Sigmoid colon (tissue), 7 donors: ENCODE results near the gene CBR3. TPM values are rescaled to one million over a fixed set of nuclear protein-coding genes. Genes with fewer than 3 reads are reported as not detected.
A peak's percentile ranks its signal among the peaks of the same experiment; 100 is the strongest.

Experiments
- DNase-seq: peaks from one replicate; pipeline ENCODE4 v3.0.0-alpha.2; 2019
- H3K27ac ChIP-seq, 4 donors: fragments of 200-600 bp; sonication (generic); one replicate each; pipeline ENCODE4 v1.5.1; 2016 to 2019; ENCODE audit warnings: mild to moderate bottlenecking in 1 of 4
- H3K27me3 ChIP-seq, 3 donors: fragments of 200-600 bp; sonication (generic); one replicate each; pipeline ENCODE4 v1.5.1; 2019; ENCODE audit warnings: mild to moderate bottlenecking in 1 of 3
- H3K36me3 ChIP-seq, 4 donors: fragments of 200-600 bp; sonication (generic); one replicate each; pipeline ENCODE4 v1.5.1; 2016 to 2019
- H3K4me1 ChIP-seq, 4 donors: fragments of 200-600 bp; sonication (generic); one replicate each; pipeline ENCODE4 v1.5.1; 2017 to 2019
- H3K4me3 ChIP-seq, 4 donors: fragments of 200-600 bp; sonication (generic); one replicate each; pipeline ENCODE4 v1.5.1; 2017 to 2019; ENCODE audit warnings: mild to moderate bottlenecking in 2 of 4, moderate library complexity in 1 of 4
- H3K9me3 ChIP-seq, 4 donors: fragments of 200-600 bp in 3 of 4; sonication (generic) in 3 of 4; one replicate each; pipeline versions ENCODE4 v1.5.1 to v1.6.1; 2013 to 2019
- EP300 ChIP-seq, 4 donors: sonication (generic); formaldehyde crosslinking; IDR thresholded peaks; one replicate each; pipeline ENCODE4 v1.6.1; 2017; ENCODE audit warnings: antibody characterized with exemption in 4 of 4
- POLR2A ChIP-seq, 2 donors: fragments of 450-650 bp; IDR thresholded peaks; one replicate each; pipeline ENCODE4 v1.6.1; 2016; ENCODE audit warnings: antibody characterized with exemption in 2 of 2, mild to moderate bottlenecking in 2 of 2, moderate library complexity in 2 of 2
- POLR2AphosphoS5 ChIP-seq, 4 donors: sonication (generic); formaldehyde crosslinking; IDR thresholded peaks; one replicate each; pipeline ENCODE4 v1.6.1; 2017; ENCODE audit warnings: antibody characterized with exemption in 4 of 4
- WGBS, 2 donors: extraction: QIAGEN DNeasy Blood & Tissue Kit; methylation state at CpG; one replicate each; pipeline ENCODE4 v1.1.7; 2013; 5-methylcytosine and 5-hydroxymethylcytosine counted together
- intact Hi-C: fragments of 100-400 bp; cut with DNase I; formaldehyde crosslinking; loops from one replicate; pipeline ENCODE4 v1.15.1; 2023
- polyA plus RNA-seq, 3 donors: library from polyadenylated mRNA; stranded (reverse); fragments of 200-250 nt; gene quantifications; one replicate each; pipeline ENCODE4 v1.2.3, GENCODE V29; 2013
- total RNA-seq, 4 donors: library from RNA; depleted of rRNA; stranded (reverse); fragments of >200 nt; gene quantifications; one replicate each; pipeline ENCODE4 v1.1.0, GENCODE V29; 2016
- TF ChIP-seq, protein P1 (sequence below), 4 experiments: fragments of 450-650 bp in 3 of 4; fragments of 200-600 bp in 1 of 4; IDR thresholded peaks; one replicate each; pipeline ENCODE4 v1.5.1; 2016 to 2019; ENCODE audit warnings: antibody characterized with exemption in 4 of 4, mild to moderate bottlenecking in 3 of 4, moderate library complexity in 2 of 4
- donor health status: healthy with polysubstance abuse.
- donor health status: Bipolar disorder and iron deficiency.
- donor health status: healthy.

Gene CBR3
- total and polyA plus RNA-seq, 7 donors = 2.3 to 17.8 (median 10.2) TPM

DNA sequence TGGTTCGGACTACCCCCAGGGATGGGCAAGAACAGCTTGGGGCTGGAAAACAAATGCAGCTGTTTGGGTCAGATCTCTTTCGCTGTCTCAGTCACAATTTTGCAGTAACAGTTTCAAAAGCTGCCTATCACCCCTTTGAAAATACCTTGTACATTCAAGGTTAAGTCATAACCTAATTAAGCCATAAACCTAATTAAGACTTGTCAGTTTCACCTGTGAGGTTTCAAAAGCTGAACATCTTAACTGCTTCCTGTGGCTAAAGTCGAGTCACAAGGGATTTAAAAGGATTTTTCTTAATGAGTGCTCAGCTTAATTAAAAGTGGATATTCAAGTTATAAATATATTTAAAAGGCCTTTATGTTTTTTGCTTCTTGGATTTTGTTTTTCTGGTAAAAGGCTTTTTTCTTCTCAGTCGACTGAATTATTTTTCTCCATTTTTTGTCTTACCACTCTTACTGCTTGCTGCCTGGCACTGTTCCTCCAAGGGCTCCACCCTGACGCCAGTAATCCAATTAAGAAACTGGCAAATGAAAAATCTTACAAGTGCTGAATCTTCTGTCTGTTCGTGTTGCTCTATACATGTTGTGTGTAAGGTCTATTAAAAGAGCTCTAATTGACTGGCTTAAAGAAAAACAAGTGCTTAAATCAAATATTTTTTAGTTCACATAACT, 33.8 kb upstream of the CBR3 start:
- TF ChIP-seq EP300 (IDR thresholded peaks at IDR 0.05) (no peak), POLR2A (IDR thresholded peaks at IDR 0.05) (no peak), POLR2AphosphoS5 (IDR thresholded peaks at IDR 0.05) (no peak)
- TF ChIP-seq, protein P1, sequence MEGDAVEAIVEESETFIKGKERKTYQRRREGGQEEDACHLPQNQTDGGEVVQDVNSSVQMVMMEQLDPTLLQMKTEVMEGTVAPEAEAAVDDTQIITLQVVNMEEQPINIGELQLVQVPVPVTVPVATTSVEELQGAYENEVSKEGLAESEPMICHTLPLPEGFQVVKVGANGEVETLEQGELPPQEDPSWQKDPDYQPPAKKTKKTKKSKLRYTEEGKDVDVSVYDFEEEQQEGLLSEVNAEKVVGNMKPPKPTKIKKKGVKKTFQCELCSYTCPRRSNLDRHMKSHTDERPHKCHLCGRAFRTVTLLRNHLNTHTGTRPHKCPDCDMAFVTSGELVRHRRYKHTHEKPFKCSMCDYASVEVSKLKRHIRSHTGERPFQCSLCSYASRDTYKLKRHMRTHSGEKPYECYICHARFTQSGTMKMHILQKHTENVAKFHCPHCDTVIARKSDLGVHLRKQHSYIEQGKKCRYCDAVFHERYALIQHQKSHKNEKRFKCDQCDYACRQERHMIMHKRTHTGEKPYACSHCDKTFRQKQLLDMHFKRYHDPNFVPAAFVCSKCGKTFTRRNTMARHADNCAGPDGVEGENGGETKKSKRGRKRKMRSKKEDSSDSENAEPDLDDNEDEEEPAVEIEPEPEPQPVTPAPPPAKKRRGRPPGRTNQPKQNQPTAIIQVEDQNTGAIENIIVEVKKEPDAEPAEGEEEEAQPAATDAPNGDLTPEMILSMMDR (IDR thresholded peaks at IDR 0.05) = no peak
- 23 to 70% methylated on average over 6 of the region's 6 CpGs for WGBS, 2 donors
- Histone ChIP-seq H3K9me3 (no peaks in the 10 kb centered on the region), H3K4me1 (peaks cover 0 to 8% (median 6%) of the 10 kb centered on the region in 4 donors), H3K27me3 (peaks cover 3 to 24% (median 5%) of the 10 kb centered on the region in 3 donors), H3K4me3 (no peak overlapping the region), H3K36me3 (no peaks in the 10 kb centered on the region), H3K27ac (no peak overlapping the region)
- no peak for DNase-seq
- intact Hi-C loops = no loop called here

GRCh38 chr21:36103434-36103833, 31.4 kb upstream of the CBR3 start:
- intact Hi-C loops = no loop called here
- peaks cover 3 to 24% (median 5%) of the 10 kb centered on the region in 3 donors for H3K27me3 ChIP-seq

DNA sequence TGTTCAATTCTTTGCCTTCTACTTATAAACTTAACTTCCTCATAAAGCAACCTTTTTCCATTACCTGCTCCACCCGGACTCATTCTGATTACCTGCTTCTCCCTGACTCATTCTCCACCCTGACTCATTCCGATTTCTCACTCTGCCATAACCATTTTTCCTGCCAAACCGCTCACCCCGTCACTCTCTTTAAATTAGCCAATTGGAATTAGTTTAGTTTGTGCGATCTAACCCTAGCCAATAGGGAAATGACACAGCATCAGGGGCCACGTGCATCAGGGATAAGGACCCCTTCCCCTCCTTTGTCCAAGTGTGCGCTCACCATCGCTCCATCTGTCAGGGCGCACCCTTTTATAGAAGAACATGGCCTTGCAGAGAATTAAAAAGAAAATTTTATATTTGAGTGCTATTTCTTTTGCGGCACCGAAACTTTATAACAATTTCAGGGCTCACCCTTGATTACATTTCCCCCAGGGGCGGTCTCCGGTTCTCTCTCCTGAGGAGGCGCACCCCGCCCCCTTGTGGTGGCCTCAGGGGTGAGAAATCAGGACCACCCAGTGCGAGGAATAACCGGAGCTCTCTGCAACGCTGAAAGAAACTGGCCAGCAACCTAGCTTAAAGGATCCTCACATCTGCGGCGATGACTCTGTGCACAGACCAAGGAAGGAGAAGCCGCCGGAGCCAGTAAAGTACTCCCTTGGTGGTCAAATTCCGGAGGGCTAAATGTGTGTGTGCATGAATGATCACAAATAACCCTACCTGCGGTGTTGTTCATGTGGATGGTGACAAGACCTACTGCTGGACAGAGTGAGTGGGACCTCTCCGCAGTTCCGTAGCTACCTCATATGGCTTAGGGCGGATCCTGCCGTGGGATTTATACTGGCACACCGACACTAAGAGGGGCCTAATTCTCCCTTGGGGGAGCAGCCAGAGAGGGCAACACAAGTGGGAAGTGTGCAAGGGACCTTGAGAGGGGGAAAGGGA, 30.3 kb upstream of the CBR3 start:
- intact Hi-C loops = no loop called here
- WGBS, 2 donors = 33 to 42% methylated on average over 29 of the region's 29 CpGs
- Histone ChIP-seq H3K27me3 (peaks cover 0 to 19% (median 3%) of the 10 kb centered on the region in 3 donors), H3K27ac (no peak overlapping the region), H3K36me3 (no peaks in the 10 kb centered on the region), H3K4me1 (peaks cover 0 to 8% (median 6%) of the 10 kb centered on the region in 4 donors), H3K9me3 (no peaks in the 10 kb centered on the region), H3K4me3 (peak overlapping the region in 1 of 4 donors; percentile 4)
- TF ChIP-seq POLR2A (IDR thresholded peaks at IDR 0.05) (no peak), EP300 (IDR thresholded peaks at IDR 0.05) (no peak), POLR2AphosphoS5 (IDR thresholded peaks at IDR 0.05) (no peak)
- TF ChIP-seq, protein P1 (IDR thresholded peaks at IDR 0.05) = peak; percentile 8 to 57 (median 23)
- DNase-seq = no peak

More at GRCh38 chr21:36103434-36103833, 31.4 kb upstream of the CBR3 start:
- TF ChIP-seq POLR2AphosphoS5 (IDR thresholded peaks at IDR 0.05) (no peak), POLR2A (IDR thresholded peaks at IDR 0.05) (no peak), EP300 (IDR thresholded peaks at IDR 0.05) (no peak)
- TF ChIP-seq, protein P1 (IDR thresholded peaks at IDR 0.05) = no peak
- no peaks in the 10 kb centered on the region for H3K9me3 ChIP-seq
- peaks cover 0 to 8% (median 6%) of the 10 kb centered on the region in 4 donors for H3K4me1 ChIP-seq
- no peak for DNase-seq
- no peak overlapping the region for H3K27ac ChIP-seq
- no peak overlapping the region for H3K4me3 ChIP-seq
- no peaks in the 10 kb centered on the region for H3K36me3 ChIP-seq

DNA sequence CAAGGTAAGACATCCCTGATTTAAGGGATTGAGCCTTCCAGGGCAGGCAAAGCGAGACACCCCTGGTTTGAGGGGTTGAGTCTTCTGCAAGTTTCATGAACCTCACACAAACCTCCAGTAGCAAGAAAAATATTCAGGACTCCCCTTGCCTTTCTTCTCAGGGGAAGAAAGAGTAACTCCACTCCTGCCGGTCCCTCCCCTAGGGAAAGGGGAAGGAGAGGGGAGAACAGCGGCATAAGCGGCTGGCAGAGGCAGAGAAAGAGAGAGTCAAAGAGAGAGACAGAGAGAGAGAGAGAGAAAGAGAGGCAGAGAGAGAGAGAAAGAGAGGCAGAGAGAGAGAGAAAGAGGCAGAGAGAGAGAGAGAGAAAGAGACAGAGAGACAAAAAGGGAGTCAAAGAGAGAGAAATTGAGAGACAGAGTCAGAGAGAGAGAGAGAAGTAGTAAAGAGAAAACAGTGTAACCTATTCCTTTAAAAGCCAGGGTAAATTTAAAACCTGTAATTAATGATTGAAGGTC, 29.5 kb upstream of the CBR3 start:
- WGBS, 2 donors = 76 to 85% methylated on average over 4 of the region's 4 CpGs
- TF ChIP-seq, protein P1 (IDR thresholded peaks at IDR 0.05) = no peak
- no peak for TF ChIP-seq EP300 (IDR thresholded peaks at IDR 0.05)
- no peak for TF ChIP-seq POLR2A (IDR thresholded peaks at IDR 0.05)
- TF ChIP-seq POLR2AphosphoS5 (IDR thresholded peaks at IDR 0.05) = no peak
- DNase-seq = no peak
- H3K4me3 ChIP-seq = peak overlapping the region in 1 of 4 donors; percentile 4
- H3K9me3 ChIP-seq = no peaks in the 10 kb centered on the region
- peaks cover 0 to 19% (median 3%) of the 10 kb centered on the region in 3 donors for H3K27me3 ChIP-seq
- no peak overlapping the region for H3K27ac ChIP-seq
- intact Hi-C loops = no loop called here
- H3K36me3 ChIP-seq = no peaks in the 10 kb centered on the region
- peaks cover 0 to 8% (median 6%) of the 10 kb centered on the region in 4 donors for H3K4me1 ChIP-seq
